PFSK-1 (cell line): ENCODE data around the gene ADM.
A peak's percentile ranks its signal among the peaks of the same experiment; 100 is the strongest.

ENCODE experiments used
- FOXP2 ChIP-seq: optimal IDR thresholded peaks from 2 replicates; pipeline ENCODE3; 2011; ENCODE audit warnings: borderline replicate concordance, control low read depth, inconsistent platforms; ENCODE audit not compliant: insufficient read depth; ENCODE audit errors: extremely low read length, extremely low read depth
- POLR2AphosphoS5 ChIP-seq: IDR thresholded peaks from 2 replicates; pipeline ENCODE4 v1.6.1; 2012; ENCODE audit warnings: low read depth, mild to moderate bottlenecking, control low read depth, low read length, moderate library complexity
- REST ChIP-seq, 2 experiments: IDR thresholded peaks; 2 replicates each; pipeline versions ENCODE4 v1.6.1 to v1.8.0; 2011 to 2012; ENCODE audit warnings: low read depth in 2 of 2, low read length in 2 of 2, control low read depth in 1 of 2, inconsistent platforms in 1 of 2, mild to moderate bottlenecking in 1 of 2, moderate library complexity in 1 of 2; ENCODE audit not compliant: insufficient read depth in 1 of 2
- SIN3A ChIP-seq: IDR thresholded peaks from 2 replicates; pipeline ENCODE4 v1.6.1; 2012; ENCODE audit warnings: mild to moderate bottlenecking, low read length, moderate library complexity, borderline replicate concordance; ENCODE audit not compliant: insufficient read depth
- TAF1 ChIP-seq: IDR thresholded peaks from 2 replicates; pipeline ENCODE4 v1.6.1; 2012; ENCODE audit warnings: low read length, control low read depth, borderline replicate concordance; ENCODE audit not compliant: insufficient read depth

ADM gene

DNA sequence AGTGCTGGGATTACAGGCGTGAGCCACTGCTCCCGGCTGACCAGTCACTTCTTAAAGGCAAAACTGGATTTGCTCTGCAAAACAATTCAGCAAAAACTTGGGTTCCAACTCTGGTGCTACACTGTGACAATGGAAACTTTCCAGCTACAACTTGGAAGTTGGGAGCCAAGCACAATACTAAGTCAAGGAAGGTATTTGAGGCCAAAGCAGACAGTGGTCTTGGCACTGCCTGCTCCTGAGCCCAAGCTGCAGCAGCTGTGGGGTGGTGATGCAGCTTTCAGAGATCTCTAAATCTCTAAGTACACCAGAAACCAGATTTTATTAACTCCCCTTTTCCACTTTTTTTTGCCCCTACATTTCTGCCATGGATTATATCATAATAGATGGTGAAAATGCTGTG is 17.5 kb downstream of the ADM start:
- TF ChIP-seq REST (IDR thresholded peaks at IDR 0.05; ENCODE audit: insufficient read depth in 1 of 2, low read depth in 2 of 2, low read length in 2 of 2), result no peak
- no peak for TF ChIP-seq POLR2AphosphoS5
- TF ChIP-seq FOXP2, result no peak
- TF ChIP-seq SIN3A, result no peak
- TF ChIP-seq TAF1, result no peak

GRCh38 chr11:10322830-10323792 is 18.2 kb downstream of the ADM start:
- TF ChIP-seq SIN3A, result no peak
- no peak for TF ChIP-seq POLR2AphosphoS5
- no peak for TF ChIP-seq FOXP2
- TF ChIP-seq TAF1, result 0 out of 2 replicates have a peak, but pooled peaks have one; percentile 11
- TF ChIP-seq REST (IDR thresholded peaks at IDR 0.05; ENCODE audit: insufficient read depth in 1 of 2, low read depth in 2 of 2, low read length in 2 of 2), result no peak

GRCh38 chr11:10323793-10324170 is 18.9 kb downstream of the ADM start:
- TF ChIP-seq REST (IDR thresholded peaks at IDR 0.05; ENCODE audit: insufficient read depth in 1 of 2, low read depth in 2 of 2, low read length in 2 of 2) (no peak), FOXP2 (no peak), POLR2AphosphoS5 (no peak), SIN3A (no peak), TAF1 (no peak)

DNA sequence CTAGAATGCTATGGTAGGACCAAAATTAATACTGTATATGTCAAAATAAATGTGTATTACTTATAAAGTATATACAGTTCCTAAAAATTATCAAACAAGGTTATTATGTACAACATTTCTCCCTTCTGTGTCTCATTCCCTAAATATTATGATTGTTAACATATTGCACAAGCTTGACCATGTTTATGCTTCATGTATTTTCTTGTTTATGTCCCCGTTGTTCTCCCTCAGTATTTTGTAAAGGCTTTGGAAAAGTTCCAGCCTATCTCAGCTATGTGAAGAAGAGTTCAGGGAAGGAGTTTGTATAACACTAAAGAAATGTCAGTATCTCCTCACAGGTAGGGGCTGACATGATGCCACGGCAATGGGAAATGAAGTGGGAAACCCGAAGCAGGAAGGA is 19.6 kb downstream of the ADM start:
- TF ChIP-seq FOXP2 (no peak), REST (IDR thresholded peaks at IDR 0.05; ENCODE audit: insufficient read depth in 1 of 2, low read depth in 2 of 2, low read length in 2 of 2) (no peak), TAF1 (no peak), POLR2AphosphoS5 (no peak), SIN3A (no peak)
